Measurements from ENCODE around the gene APOBR. TPM values are rescaled to one million over a fixed set of nuclear protein-coding genes. Genes with fewer than 3 reads are reported as not detected.

APOBR gene
- total and polyA plus RNA-seq, 2 of the 13 experiments (the other 11 are each of a cell fraction or from before 2014, with no cell fraction given) = 0.03 TPM; not detected in 1

GRCh38 chr16:28538733-28539596 lies 44.5 kb downstream of the APOBR start, which contains the start of gene NUPR1 (continued):
- TF ChIP-seq, protein P1, sequence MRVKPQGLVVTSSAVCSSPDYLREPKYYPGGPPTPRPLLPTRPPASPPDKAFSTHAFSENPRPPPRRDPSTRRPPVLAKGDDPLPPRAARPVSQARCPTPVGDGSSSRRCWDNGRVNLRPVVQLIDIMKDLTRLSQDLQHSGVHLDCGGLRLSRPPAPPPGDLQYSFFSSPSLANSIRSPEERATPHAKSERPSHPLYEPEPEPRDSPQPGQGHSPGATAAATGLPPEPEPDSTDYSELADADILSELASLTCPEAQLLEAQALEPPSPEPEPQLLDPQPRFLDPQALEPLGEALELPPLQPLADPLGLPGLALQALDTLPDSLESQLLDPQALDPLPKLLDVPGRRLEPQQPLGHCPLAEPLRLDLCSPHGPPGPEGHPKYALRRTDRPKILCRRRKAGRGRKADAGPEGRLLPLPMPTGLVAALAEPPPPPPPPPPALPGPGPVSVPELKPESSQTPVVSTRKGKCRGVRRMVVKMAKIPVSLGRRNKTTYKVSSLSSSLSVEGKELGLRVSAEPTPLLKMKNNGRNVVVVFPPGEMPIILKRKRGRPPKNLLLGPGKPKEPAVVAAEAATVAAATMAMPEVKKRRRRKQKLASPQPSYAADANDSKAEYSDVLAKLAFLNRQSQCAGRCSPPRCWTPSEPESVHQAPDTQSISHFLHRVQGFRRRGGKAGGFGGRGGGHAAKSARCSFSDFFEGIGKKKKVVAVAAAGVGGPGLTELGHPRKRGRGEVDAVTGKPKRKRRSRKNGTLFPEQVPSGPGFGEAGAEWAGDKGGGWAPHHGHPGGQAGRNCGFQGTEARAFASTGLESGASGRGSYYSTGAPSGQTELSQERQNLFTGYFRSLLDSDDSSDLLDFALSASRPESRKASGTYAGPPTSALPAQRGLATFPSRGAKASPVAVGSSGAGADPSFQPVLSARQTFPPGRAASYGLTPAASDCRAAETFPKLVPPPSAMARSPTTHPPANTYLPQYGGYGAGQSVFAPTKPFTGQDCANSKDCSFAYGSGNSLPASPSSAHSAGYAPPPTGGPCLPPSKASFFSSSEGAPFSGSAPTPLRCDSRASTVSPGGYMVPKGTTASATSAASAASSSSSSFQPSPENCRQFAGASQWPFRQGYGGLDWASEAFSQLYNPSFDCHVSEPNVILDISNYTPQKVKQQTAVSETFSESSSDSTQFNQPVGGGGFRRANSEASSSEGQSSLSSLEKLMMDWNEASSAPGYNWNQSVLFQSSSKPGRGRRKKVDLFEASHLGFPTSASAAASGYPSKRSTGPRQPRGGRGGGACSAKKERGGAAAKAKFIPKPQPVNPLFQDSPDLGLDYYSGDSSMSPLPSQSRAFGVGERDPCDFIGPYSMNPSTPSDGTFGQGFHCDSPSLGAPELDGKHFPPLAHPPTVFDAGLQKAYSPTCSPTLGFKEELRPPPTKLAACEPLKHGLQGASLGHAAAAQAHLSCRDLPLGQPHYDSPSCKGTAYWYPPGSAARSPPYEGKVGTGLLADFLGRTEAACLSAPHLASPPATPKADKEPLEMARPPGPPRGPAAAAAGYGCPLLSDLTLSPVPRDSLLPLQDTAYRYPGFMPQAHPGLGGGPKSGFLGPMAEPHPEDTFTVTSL (CRISPR knock-in tag; IDR thresholded peaks at IDR 0.05; ENCODE audit: borderline replicate concordance) = no peak
- TF ChIP-seq MEF2D (CRISPR knock-in tag; IDR thresholded peaks at IDR 0.05) (0 out of 2 replicates have a peak, but pooled peaks have one; percentile 30), HMGXB3 (CRISPR knock-in tag; IDR thresholded peaks at IDR 0.05; ENCODE audit: borderline replicate concordance) (peak; percentile 72; the same call in 1 of the 2 replicates), ZNF333 (CRISPR knock-in tag; IDR thresholded peaks at IDR 0.05; ENCODE audit: borderline replicate concordance) (0 out of 2 replicates have a peak, but pooled peaks have one; percentile 40), ZNF878 (CRISPR knock-in tag; IDR thresholded peaks at IDR 0.05) (peak; percentile 69; the same call in 1 of the 2 replicates), MXD1 (CRISPR knock-in tag; IDR thresholded peaks at IDR 0.05) (no peak; the same call in 1 of the 2 replicates), PLRG1 (conservative IDR thresholded peaks at IDR 0.05) (no peak), ARID3A (IDR thresholded peaks at IDR 0.05; ENCODE audit: low read depth, low read length) (no peak), PAWR (CRISPR knock-in tag; IDR thresholded peaks at IDR 0.05; ENCODE audit: borderline replicate concordance) (no peak), CERS6 (CRISPR knock-in tag; IDR thresholded peaks at IDR 0.05) (no peak), U2AF2 (IDR thresholded peaks at IDR 0.05; ENCODE audit: low read depth, low read length) (no peak)

All from HepG2 (cell line).